Stomach (tissue), 9 donors: Measurements from ENCODE around the gene NDEL1. TPM values are rescaled to one million over a fixed set of nuclear protein-coding genes. Genes with fewer than 3 reads are reported as not detected.

Experiments
- DNase-seq, 2 donors: peaks; one replicate each; pipeline versions ENCODE4 v3.0.0 to v3.0.0-alpha.2; 2013 to 2019
- H3K27ac ChIP-seq, 5 donors: fragments of 200-600 bp in 4 of 5; sonication (generic) in 4 of 5; one replicate each; pipeline ENCODE4 v1.5.1; 2013 to 2019; ENCODE audit warnings: mild to moderate bottlenecking in 1 of 5, moderate library complexity in 1 of 5
- H3K27me3 ChIP-seq, 3 donors: fragments of 200-600 bp; sonication (generic); one replicate each; pipeline ENCODE4 v1.5.1; 2017 to 2019; ENCODE audit warnings: mixed run types in 1 of 3
- H3K36me3 ChIP-seq, 4 donors: fragments of 200-600 bp; sonication (generic); 1 replicate in 3 of 4; 2 replicates in 1 of 4; pipeline ENCODE4 v1.5.1; 2016 to 2019
- H3K4me1 ChIP-seq, 4 donors: fragments of 200-600 bp; sonication (generic); one replicate each; pipeline ENCODE4 v1.5.1; 2016 to 2019
- H3K4me3 ChIP-seq, 4 donors: fragments of 200-600 bp; sonication (generic) in 3 of 4; one replicate each; pipeline ENCODE4 v1.5.1; 2016 to 2019; ENCODE audit warnings: mild to moderate bottlenecking in 1 of 4
- H3K9me3 ChIP-seq, 4 donors: fragments of 200-600 bp; sonication (generic); one replicate each; pipeline ENCODE4 v1.5.1; 2016 to 2019
- CTCF ChIP-seq, 7 experiments: fragments of 450-650 bp in 4 of 7; fragments of 200-600 bp in 3 of 7; sonication (generic) in 3 of 7; IDR thresholded peaks; one replicate each; pipeline ENCODE4 v1.5.1; 2016 to 2019; ENCODE audit warnings: antibody characterized with exemption in 7 of 7, control low read depth in 2 of 7, mild to moderate bottlenecking in 1 of 7
- EP300 ChIP-seq: sonication (generic); formaldehyde crosslinking; IDR thresholded peaks from one replicate; pipeline ENCODE4 v1.6.1; 2017; ENCODE audit warnings: antibody characterized with exemption
- POLR2A ChIP-seq, 4 donors: fragments of 450-650 bp; IDR thresholded peaks; one replicate each; pipeline ENCODE4 v1.6.1; 2016; ENCODE audit warnings: antibody characterized with exemption in 4 of 4, control low read depth in 2 of 4, mild to moderate bottlenecking in 1 of 4, moderate library complexity in 1 of 4
- POLR2AphosphoS5 ChIP-seq, 3 donors: sonication (generic); formaldehyde crosslinking; IDR thresholded peaks; one replicate each; pipeline ENCODE4 v1.6.1; 2016; ENCODE audit warnings: antibody characterized with exemption in 3 of 3
- WGBS, 5 donors: extraction: QIAGEN DNeasy Blood & Tissue Kit in 3 of 5; methylation state at CpG; one replicate each; pipeline versions ENCODE4 v1.1.5 to v1.1.7; 2013 to 2018; 5-methylcytosine and 5-hydroxymethylcytosine counted together
- intact Hi-C: fragments of 100-400 bp; cut with DNase I; formaldehyde crosslinking; loops from one replicate; pipeline ENCODE4 v1.15.1; 2023; ENCODE audit warnings: low total_unique reads
- polyA plus RNA-seq, 3 donors: library from polyadenylated mRNA; stranded (reverse); fragments of 200-250 nt; gene quantifications; one replicate each; pipeline ENCODE4 v1.2.3, GENCODE V29; 2013
- total RNA-seq, 5 donors: library from RNA; depleted of rRNA; stranded (reverse); fragments of >200 nt; gene quantifications; one replicate each; pipeline versions ENCODE4 v1.1.0 to v1.2.3, GENCODE V29; 2014 to 2016
- donor health status: healthy with polysubstance abuse.
- donor health status: Bipolar disorder and iron deficiency.
- donor health status: healthy.

NDEL1 gene
- total and polyA plus RNA-seq, 8 donors: 12.8 to 102 (median 42.9) TPM

GRCh38 chr17:8448310-8448709 lies 12.6 kb downstream of the NDEL1 start:
- DNase-seq: no peak
- peak overlapping the region in 1 of 5 donors; percentile 16 for H3K27ac ChIP-seq
- H3K27me3 ChIP-seq: no peaks in the 10 kb centered on the region
- peaks cover 0 to 23% (median 9%) of the 10 kb centered on the region in 4 donors for H3K4me1 ChIP-seq
- intact Hi-C loops: no loop called here
- WGBS, 5 donors: 41 to 60% (median 57%) methylated on average over 3 of the region's 3 CpGs
- TF ChIP-seq POLR2A (IDR thresholded peaks at IDR 0.05): no peak
- TF ChIP-seq POLR2AphosphoS5 (IDR thresholded peaks at IDR 0.05): no peak
- TF ChIP-seq CTCF (IDR thresholded peaks at IDR 0.05): no peak
- no peak for TF ChIP-seq EP300
- H3K36me3 ChIP-seq: peaks cover 54 to 98% (median 95%) of the 10 kb centered on the region in 4 donors
- no peak overlapping the region for H3K4me3 ChIP-seq
- H3K9me3 ChIP-seq: no peaks in the 10 kb centered on the region

- DNase-seq: no peak
- Histone ChIP-seq H3K4me1 (peaks cover 0 to 10% (median 4%) of the 10 kb centered on the region in 4 donors), H3K36me3 (peaks cover 69 to 100% (median 97%) of the 10 kb centered on the region in 4 donors), H3K27ac (no peak overlapping the region), H3K27me3 (no peaks in the 10 kb centered on the region), H3K4me3 (no peak overlapping the region), H3K9me3 (no peaks in the 10 kb centered on the region)
- no peak for TF ChIP-seq POLR2AphosphoS5 (IDR thresholded peaks at IDR 0.05)
- TF ChIP-seq POLR2A (IDR thresholded peaks at IDR 0.05): no peak
- TF ChIP-seq EP300: no peak
- TF ChIP-seq CTCF (IDR thresholded peaks at IDR 0.05): no peak
- 71 to 89% (median 83%) methylated on average over 8 of the region's 8 CpGs for WGBS, 5 donors
- intact Hi-C loops: no loop called here
Measured at GRCh38 chr17:8451933-8452614, 16.4 kb downstream of the NDEL1 start.

- intact Hi-C loops: no loop called here
- H3K9me3 ChIP-seq: no peaks in the 10 kb centered on the region
- no peak for DNase-seq
- 81 to 90% (median 83%) methylated on average over 3 of the region's 3 CpGs for WGBS, 5 donors
- H3K27ac ChIP-seq: no peak overlapping the region
- H3K4me3 ChIP-seq: no peak overlapping the region
- no peaks in the 10 kb centered on the region for H3K27me3 ChIP-seq
- peaks cover 0 to under 1% (median 0%) of the 10 kb centered on the region in 4 donors for H3K4me1 ChIP-seq
- TF ChIP-seq POLR2A (IDR thresholded peaks at IDR 0.05) (no peak), EP300 (no peak), POLR2AphosphoS5 (IDR thresholded peaks at IDR 0.05) (no peak), CTCF (IDR thresholded peaks at IDR 0.05) (no peak)
- H3K36me3 ChIP-seq: peaks cover 71 to 100% (median 97%) of the 10 kb centered on the region in 4 donors
Measured at GRCh38 chr17:8453326-8453725, 17.6 kb downstream of the NDEL1 start.

- Histone ChIP-seq H3K36me3 (peaks cover 76 to 100% (median 97%) of the 10 kb centered on the region in 4 donors), H3K9me3 (no peaks in the 10 kb centered on the region)
Measured at GRCh38 chr17:8455665-8456209, 20.1 kb downstream of the NDEL1 start.

GRCh38 chr17:8458128-8458527 lies 22.4 kb downstream of the NDEL1 start:
- 91 to 95% (median 94%) methylated on average over 6 of the region's 6 CpGs for WGBS, 5 donors
- Histone ChIP-seq H3K27ac (no peak overlapping the region), H3K27me3 (no peaks in the 10 kb centered on the region), H3K4me3 (no peak overlapping the region), H3K9me3 (no peaks in the 10 kb centered on the region), H3K36me3 (peaks cover 67 to 100% (median 98%) of the 10 kb centered on the region in 4 donors), H3K4me1 (no peaks in the 10 kb centered on the region)
- TF ChIP-seq POLR2AphosphoS5 (IDR thresholded peaks at IDR 0.05) (no peak), EP300 (no peak), CTCF (IDR thresholded peaks at IDR 0.05) (no peak)
- no peak for DNase-seq
- intact Hi-C loops: no loop called here

More at GRCh38 chr17:8455665-8456209, 20.1 kb downstream of the NDEL1 start:
- no peak for TF ChIP-seq POLR2A (IDR thresholded peaks at IDR 0.05)
- no peak for TF ChIP-seq POLR2AphosphoS5 (IDR thresholded peaks at IDR 0.05)
- intact Hi-C loops: no loop called here
- Histone ChIP-seq H3K27me3 (no peaks in the 10 kb centered on the region), H3K4me3 (no peak overlapping the region), H3K27ac (no peak overlapping the region), H3K4me1 (no peaks in the 10 kb centered on the region)
- DNase-seq: no peak
- WGBS, 5 donors: 46 to 63% (median 51%) methylated on average over 2 of the region's 2 CpGs
